HepG2 (cell line): ENCODE data around the gene CYP2U1. TPM values are rescaled to one million over a fixed set of nuclear protein-coding genes. Genes with fewer than 3 reads are reported as not detected.
A peak's percentile ranks its signal among the peaks of the same experiment; 100 is the strongest.

Source experiments
- ATAC-seq: fragments of 200-7000 bp; cut with Tn5 transposase; 3 replicates; pipeline ENCODE4 v1.9.1; 2020; ENCODE audit warnings: mild to moderate bottlenecking, moderate library complexity
- BruUV-seq: library from RNA; stranded (reverse); fragments of 400-500 nt; replicated peaks from 2 replicates; lab custom pipeline; 2021; lab: Mats Ljungman, UMichigan
- CTCF ChIA-PET: fragments of 300-600 bp; formaldehyde crosslinking; extraction: SDS; loops from one replicate; lab custom pipeline; 2021; ENCODE audit warnings: low total read pairs, inconsistent platforms, low intra/inter-chr PET ratio; lab: Yijun Ruan, JAX
- POLR2A ChIA-PET: fragments of 350-600 bp; sonication (Branson Sonifier 250); formaldehyde crosslinking; loops from one replicate; lab custom pipeline; 2020; ENCODE audit warnings: antibody characterized with exemption, inconsistent platforms; lab: Yijun Ruan, JAX
- DNase-seq: peaks from one replicate; pipeline ENCODE4 v3.0.0-alpha.2; 2015; ENCODE audit warnings: low spot score
- FAIRE-seq: peaks from 3 replicates; lab custom pipeline; 2011; peaks lifted over from hg19 to GRCh38; lab: Jason Lieb, UNC
- H2AFZ ChIP-seq: one replicate; pipeline ENCODE4 v1.6.1; 2011; ENCODE audit warnings: low read length, inconsistent platforms
- H3K27ac ChIP-seq: fragments of 300-600 bp; 3 replicates; pipeline ENCODE4 v1.8.0; 2011; ENCODE audit warnings: mixed run types, mild to moderate bottlenecking, mixed read lengths, low read length, inconsistent platforms; ENCODE audit not compliant: insufficient read depth; ENCODE audit errors: extremely low read length
- H3K27me3 ChIP-seq, 2 experiments: fragments of 200-600 bp in 1 of 2; 2 replicates in 1 of 2; 3 replicates in 1 of 2; pipeline versions ENCODE4 v1.6.0 to v1.8.0; 2011; ENCODE audit warnings: low read length in 2 of 2, mild to moderate bottlenecking in 2 of 2, moderate library complexity in 2 of 2, inconsistent platforms in 1 of 2; ENCODE audit not compliant: insufficient read depth in 2 of 2, control insufficient read depth in 1 of 2
- H3K36me3 ChIP-seq, 2 experiments: fragments of 200-600 bp in 1 of 2; replicated peaks in 1 of 2; 2 replicates in 1 of 2; 3 replicates in 1 of 2; pipeline versions ENCODE4 v1.5.1 to v1.8.0; 2011; ENCODE audit warnings: low read length in 2 of 2, inconsistent platforms in 1 of 2; ENCODE audit not compliant: insufficient read depth in 2 of 2, control insufficient read depth in 1 of 2
- H3K4me1 ChIP-seq: 2 replicates; pipeline ENCODE4 v1.5.1; 2012; ENCODE audit warnings: low read length, inconsistent platforms; ENCODE audit not compliant: insufficient read depth
- H3K4me2 ChIP-seq: 2 replicates; pipeline ENCODE4 v1.6.0; 2011; ENCODE audit warnings: low read depth, low read length, inconsistent platforms
- H3K4me3 ChIP-seq, 3 experiments: fragments of 200-600 bp in 1 of 3; sonication (generic), shearing (Covaris generic) in 1 of 3; replicated peaks in 1 of 3; 2 replicates each; pipeline ENCODE4 v1.5.1; 2011 to 2016; ENCODE audit warnings: low read length in 3 of 3, inconsistent platforms in 2 of 3, low read depth in 2 of 3, mild to moderate bottlenecking in 2 of 3, control low read depth in 1 of 3, mixed read lengths in 1 of 3; ENCODE audit not compliant: insufficient read depth in 1 of 3
- H3K79me2 ChIP-seq: one replicate; pipeline ENCODE4 v1.6.1; 2011; ENCODE audit warnings: low read length, inconsistent platforms; ENCODE audit not compliant: insufficient read depth
- H3K9ac ChIP-seq: 2 replicates; pipeline ENCODE4 v1.6.0; 2011; ENCODE audit warnings: mild to moderate bottlenecking, low read depth, low read length, inconsistent platforms; ENCODE audit not compliant: insufficient read depth
- H3K9me3 ChIP-seq: 2 replicates; pipeline ENCODE4 v1.5.1; 2012; ENCODE audit warnings: mild to moderate bottlenecking, low read length
- H4K20me1 ChIP-seq: 2 replicates; pipeline ENCODE4 v1.6.0; 2011; ENCODE audit warnings: inconsistent platforms, mild to moderate bottlenecking, low read length, moderate library complexity; ENCODE audit not compliant: insufficient read depth
- CEBPB ChIP-seq: IDR thresholded peaks from 2 replicates; pipeline ENCODE4 v1.6.1; 2011; ENCODE audit warnings: low read depth, low read length, improper control_type of control experiment, borderline replicate concordance
- CEBPG ChIP-seq: IDR thresholded peaks from 2 replicates; pipeline ENCODE4 v1.6.1; 2016
- HNRNPLL ChIP-seq: fragments of 200-400 bp; formaldehyde crosslinking; IDR thresholded peaks from 2 replicates; pipeline ENCODE4 v1.6.1; 2017; ENCODE audit warnings: mild to moderate bottlenecking, low read depth, low read length; ENCODE audit not compliant: poor library complexity, severe bottlenecking
- HOXA7 ChIP-seq: sonication (generic); formaldehyde crosslinking; IDR thresholded peaks from 2 replicates; pipeline ENCODE4 v1.8.1; 2022; ENCODE audit warnings: mild to moderate bottlenecking, missing genetic modification reagents, moderate library complexity
- POLR2A ChIP-seq, 2 experiments: IDR thresholded peaks; 2 replicates each; pipeline ENCODE4 v1.6.1; 2011; ENCODE audit warnings: low read depth in 2 of 2, low read length in 2 of 2, mild to moderate bottlenecking in 1 of 2, moderate library complexity in 1 of 2; ENCODE audit not compliant: insufficient read depth in 1 of 2
- ZNF143 ChIP-seq: sonication (generic); formaldehyde crosslinking; IDR thresholded peaks from 2 replicates; pipeline ENCODE4 v1.4.0; 2020; ENCODE audit warnings: missing genetic modification reagents
- ZNF431 ChIP-seq: sonication (generic); formaldehyde crosslinking; IDR thresholded peaks from 2 replicates; pipeline ENCODE4 v1.9.0; 2022; ENCODE audit warnings: missing genetic modification reagents, low read depth, mild to moderate bottlenecking, borderline replicate concordance
- ZNF558 ChIP-seq: sonication (generic); formaldehyde crosslinking; IDR thresholded peaks from 2 replicates; pipeline ENCODE4 v1.9.0; 2022; ENCODE audit warnings: mild to moderate bottlenecking, missing genetic modification reagents, borderline replicate concordance
- WGBS: methylation state at CpG from one replicate; pipeline ENCODE4 v1.1.6; 2017; ENCODE audit warnings: low lambda C conversion rate; 5-methylcytosine and 5-hydroxymethylcytosine counted together
- in situ Hi-C: cut with HindIII; loops from 2 replicates; pipeline ENCODE4 v1.10.0; 2017; ENCODE audit warnings: low pct_unique_long_range_greater_than_20kb; ENCODE audit not compliant: extremely low pct_ligation_motif_present
- intact Hi-C: fragments of 100-400 bp; cut with micrococcal nuclease; formaldehyde crosslinking; loops from one replicate; pipeline ENCODE4 v1.10.0; 2022; ENCODE audit not compliant: unreplicated experiment
- polyA plus RNA-seq, 8 experiments: library from polyadenylated mRNA; depleted of rRNA in 3 of 8; stranded (reverse) in 7 of 8; unstranded in 1 of 8; fragments of >200 nt; fragmentation: Illumina TruSeq in 4 of 8; extraction: Trizol in 4 of 8; gene quantifications; 2 replicates each; pipeline versions ENCODE4 v1.2.1 to v1.2.3, GENCODE V29; 2011 to 2016; ENCODE audit warnings: low read depth in 4 of 8, missing spikeins in 1 of 8, mixed read lengths in 1 of 8; ENCODE audit not compliant: insufficient read depth in 1 of 8
- total RNA-seq, 5 experiments: library from RNA; depleted of rRNA; stranded (reverse); fragments of >200 nt; fragmentation: Illumina TruSeq; extraction: Trizol; gene quantifications; 2 replicates each; pipeline ENCODE4 v1.2.3, GENCODE V29; 2016; ENCODE audit warnings: low read depth in 1 of 5
- TF ChIP-seq, protein P1 (sequence below): IDR thresholded peaks from 2 replicates; pipeline ENCODE4 v1.6.1; 2012; ENCODE audit warnings: low read length, improper control_type of control experiment

CYP2U1 gene
- total and polyA plus RNA-seq, 2 of the 13 experiments (the other 11 are each of a cell fraction or from before 2014, with no cell fraction given): 1.4 to 3.4 TPM

DNA sequence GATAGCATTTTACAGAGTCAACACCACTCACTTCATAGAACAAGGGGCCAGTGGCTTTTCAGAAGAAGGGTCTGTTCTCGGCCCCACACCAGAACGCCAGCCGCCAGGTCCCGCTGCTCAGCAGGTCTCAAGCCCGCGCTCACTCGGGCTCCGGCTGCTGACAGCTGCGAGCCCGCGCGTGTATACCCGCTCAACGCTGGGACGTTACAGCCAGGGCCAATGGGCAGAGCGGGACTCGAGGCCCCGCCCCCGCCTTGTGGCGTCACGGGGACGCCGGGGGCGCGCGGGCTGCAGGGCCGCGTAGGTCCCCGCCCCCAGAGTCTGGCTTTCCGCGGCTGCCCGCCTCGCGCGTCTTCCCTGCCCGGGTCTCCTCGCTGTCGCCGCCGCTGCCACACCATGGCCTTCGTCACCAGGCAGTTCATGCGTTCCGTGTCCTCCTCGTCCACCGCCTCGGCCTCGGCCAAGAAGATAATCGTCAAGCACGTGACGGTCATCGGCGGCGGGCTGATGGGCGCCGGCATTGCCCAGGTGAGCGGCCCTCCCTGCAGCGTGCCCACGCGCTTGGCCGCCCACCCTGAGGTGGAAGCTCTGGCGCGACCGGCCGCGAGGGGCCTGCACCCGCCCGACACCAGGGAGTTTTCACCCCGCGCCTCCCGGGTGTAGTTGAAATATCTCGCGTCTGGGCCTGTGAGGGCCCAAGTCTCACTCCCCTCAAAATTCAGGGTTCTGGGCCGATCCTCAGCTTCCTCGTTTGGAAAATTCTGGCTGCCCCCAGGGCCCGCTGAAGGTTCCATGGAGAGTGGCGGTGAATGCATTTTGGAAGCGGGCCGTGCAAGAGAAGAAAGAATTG, 58.4 kb downstream of the CYP2U1 start, which contains the start of gene HADH (continued):
- TF ChIP-seq, protein P1, sequence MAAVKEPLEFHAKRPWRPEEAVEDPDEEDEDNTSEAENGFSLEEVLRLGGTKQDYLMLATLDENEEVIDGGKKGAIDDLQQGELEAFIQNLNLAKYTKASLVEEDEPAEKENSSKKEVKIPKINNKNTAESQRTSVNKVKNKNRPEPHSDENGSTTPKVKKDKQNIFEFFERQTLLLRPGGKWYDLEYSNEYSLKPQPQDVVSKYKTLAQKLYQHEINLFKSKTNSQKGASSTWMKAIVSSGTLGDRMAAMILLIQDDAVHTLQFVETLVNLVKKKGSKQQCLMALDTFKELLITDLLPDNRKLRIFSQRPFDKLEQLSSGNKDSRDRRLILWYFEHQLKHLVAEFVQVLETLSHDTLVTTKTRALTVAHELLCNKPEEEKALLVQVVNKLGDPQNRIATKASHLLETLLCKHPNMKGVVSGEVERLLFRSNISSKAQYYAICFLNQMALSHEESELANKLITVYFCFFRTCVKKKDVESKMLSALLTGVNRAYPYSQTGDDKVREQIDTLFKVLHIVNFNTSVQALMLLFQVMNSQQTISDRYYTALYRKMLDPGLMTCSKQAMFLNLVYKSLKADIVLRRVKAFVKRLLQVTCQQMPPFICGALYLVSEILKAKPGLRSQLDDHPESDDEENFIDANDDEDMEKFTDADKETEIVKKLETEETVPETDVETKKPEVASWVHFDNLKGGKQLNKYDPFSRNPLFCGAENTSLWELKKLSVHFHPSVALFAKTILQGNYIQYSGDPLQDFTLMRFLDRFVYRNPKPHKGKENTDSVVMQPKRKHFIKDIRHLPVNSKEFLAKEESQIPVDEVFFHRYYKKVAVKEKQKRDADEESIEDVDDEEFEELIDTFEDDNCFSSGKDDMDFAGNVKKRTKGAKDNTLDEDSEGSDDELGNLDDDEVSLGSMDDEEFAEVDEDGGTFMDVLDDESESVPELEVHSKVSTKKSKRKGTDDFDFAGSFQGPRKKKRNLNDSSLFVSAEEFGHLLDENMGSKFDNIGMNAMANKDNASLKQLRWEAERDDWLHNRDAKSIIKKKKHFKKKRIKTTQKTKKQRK: no peak
- TF ChIP-seq HNRNPLL: peak; percentile 55
- no peak; the same call in 1 of the 2 replicates for TF ChIP-seq ZNF558 (CRISPR knock-in tag)
- TF ChIP-seq HOXA7 (CRISPR knock-in tag): 0 out of 2 replicates have a peak, but pooled peaks have one; percentile 54
- peak; percentile 15; the same call in 1 of the 2 replicates for TF ChIP-seq ZNF143 (CRISPR knock-in tag)

DNA sequence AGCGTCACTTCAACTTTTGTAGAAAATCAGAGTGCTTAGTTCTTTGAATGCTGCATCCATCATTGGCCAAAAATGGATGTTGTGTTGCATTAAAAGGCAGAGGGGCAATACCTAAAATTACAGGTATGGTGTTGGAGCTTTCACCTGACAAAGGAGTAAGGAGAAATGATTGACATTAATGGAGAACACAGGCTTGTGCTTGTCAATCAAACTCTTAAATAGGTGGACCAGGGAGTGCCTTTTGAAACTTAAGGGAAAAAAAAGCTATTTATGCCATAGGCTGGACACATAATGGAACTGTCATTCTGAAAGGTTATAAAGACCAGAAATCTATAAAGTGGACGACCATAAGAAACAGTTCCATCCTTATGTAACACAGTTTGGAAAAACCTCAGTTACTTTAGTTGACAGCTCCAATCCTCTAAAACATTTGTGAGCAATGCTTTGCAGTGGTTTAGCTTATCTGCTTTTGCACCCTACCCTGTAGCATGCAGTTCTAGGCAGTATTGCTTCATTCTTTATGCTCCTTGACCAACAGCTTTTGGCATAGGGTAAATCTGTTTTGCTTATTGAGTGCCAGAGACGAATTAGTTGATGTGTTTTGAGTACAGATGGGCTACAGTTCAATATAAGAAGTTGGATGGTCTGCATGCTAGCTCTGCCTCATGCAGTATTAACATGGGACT, 60.7 kb downstream of the CYP2U1 start:
- Histone ChIP-seq H3K4me1 (peaks cover 55% of the 10 kb centered on the region), H3K27me3 (no peaks in the 10 kb centered on the region), H3K4me2 (peak overlapping the region; percentile 94), H3K9ac (no peak overlapping the region), H3K36me3 (no peaks in the 10 kb centered on the region), H4K20me1 (no peaks in the 10 kb centered on the region; the same call in 1 of the 2 replicates), H3K9me3 (no peaks in the 10 kb centered on the region), H3K79me2 (peaks cover 56% of the 10 kb centered on the region), H3K27ac (no peak overlapping the region), H2AFZ (no peak overlapping the region), H3K4me3 (peak overlapping the region in 2 of 3 experiments; percentile 4 to 5; a peak in 2 of 6 replicates)
- ATAC-seq: no peak
- TF ChIP-seq CEBPB (peak; percentile 80; the same call in 1 of the 2 replicates), CEBPG (peak; percentile 67; the same call in 1 of the 2 replicates), ZNF431 (CRISPR knock-in tag) (no peak), POLR2A (IDR thresholded peaks at IDR 0.05; ENCODE audit: insufficient read depth in 1 of 2, low read depth in 2 of 2, low read length in 2 of 2) (peak in 1 of 2 experiments; percentile 39; a peak in 1 of 4 replicates)
- in situ Hi-C loops: no loop called here
- ChIA-PET POLR2A (interaction anchor here (0.8 kb wide), 1 partner anchor 13 kb away, joined by 3 read pairs; no protein-coding TSS in a partner anchor), CTCF (no interaction called here)
- FAIRE-seq: no peak
- intact Hi-C loops: no loop called here
- BruUV-seq: no TSS peak
- DNase-seq: no peak
- WGBS: 73% methylated on average over 3 of the region's 3 CpGs
